ENCODE data around the gene C17orf58.
"Not testable (repeated sequence)": the region's sequence is repeated elsewhere in the genome, so short reads cannot be mapped to it uniquely, and the experiment has no call there.

The C17orf58 gene

DNA sequence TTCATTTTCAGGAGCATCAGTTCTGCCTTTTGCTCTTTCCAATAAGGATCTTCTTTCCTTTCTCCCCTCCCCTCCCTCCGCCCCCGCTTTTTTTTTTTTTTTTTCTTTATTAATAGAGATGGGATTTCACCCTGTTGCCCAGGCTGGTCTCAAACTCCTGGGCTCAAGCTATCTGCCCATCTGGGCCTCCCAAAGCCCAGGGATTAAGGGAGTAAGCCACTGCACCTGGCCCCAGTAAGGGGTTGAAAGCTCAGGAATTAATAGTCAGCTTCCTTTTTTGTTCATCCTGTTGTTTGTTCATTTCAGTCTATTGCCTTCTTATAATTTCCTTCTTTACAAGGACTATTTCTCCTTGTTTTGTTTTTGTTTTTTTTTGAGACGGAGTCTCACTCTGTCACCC, 7.9 kb upstream of the C17orf58 start:
- DNase-seq (ENCODE audit: low read depth in 2 of 2): no peak

DNA sequence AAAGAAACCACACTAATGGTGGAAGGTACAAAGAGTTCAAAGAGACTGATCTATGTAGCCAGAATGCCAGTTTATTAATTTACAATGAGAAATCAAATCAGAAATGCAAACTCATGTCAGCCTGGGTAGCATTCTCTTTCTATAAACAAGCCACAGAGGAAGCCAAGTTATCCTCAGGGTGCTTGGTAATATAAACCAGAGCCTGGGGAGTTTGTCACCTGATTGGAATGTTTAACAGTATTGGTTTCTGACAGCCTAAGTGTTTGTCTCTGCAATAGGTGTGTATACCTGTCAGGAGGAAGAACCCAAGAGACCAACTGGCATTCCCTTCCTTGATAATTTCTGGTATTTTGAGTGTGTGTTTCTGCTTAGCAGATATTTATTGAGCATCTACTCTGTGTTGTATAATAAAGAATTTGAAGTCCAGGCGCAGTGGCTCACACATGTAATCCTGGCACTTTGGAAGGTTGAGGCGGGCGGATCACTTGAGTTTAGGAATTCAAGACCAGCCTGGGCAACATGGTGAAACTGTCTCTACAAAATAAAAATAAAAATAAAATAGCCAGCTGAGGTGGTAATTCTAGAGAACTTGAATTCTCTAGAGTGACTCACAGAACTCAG, 3.1 kb upstream of the C17orf58 start:
- DNase-seq (ENCODE audit: low read depth in 2 of 2): no peak

DNA sequence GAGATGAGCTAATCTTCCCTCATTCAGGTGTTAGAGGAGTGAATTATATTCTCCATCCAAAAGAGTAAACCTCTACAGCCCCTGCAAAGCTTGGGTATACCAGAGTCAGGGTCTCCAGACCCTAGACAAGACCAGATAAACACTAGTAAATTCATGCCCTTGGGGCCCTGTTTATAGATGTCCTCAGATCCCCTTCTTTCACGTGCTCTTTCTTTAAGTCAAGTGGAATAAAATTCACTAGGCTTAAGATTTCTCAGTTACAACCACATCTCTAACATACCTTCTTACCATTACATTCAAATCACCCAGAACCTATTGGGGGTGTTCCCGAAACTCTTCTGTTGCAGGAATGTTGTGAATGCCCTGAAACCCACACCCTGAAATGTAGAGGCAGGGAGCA, 2.2 kb upstream of the C17orf58 start:
- no peak for DNase-seq (ENCODE audit: low read depth in 2 of 2)

DNA sequence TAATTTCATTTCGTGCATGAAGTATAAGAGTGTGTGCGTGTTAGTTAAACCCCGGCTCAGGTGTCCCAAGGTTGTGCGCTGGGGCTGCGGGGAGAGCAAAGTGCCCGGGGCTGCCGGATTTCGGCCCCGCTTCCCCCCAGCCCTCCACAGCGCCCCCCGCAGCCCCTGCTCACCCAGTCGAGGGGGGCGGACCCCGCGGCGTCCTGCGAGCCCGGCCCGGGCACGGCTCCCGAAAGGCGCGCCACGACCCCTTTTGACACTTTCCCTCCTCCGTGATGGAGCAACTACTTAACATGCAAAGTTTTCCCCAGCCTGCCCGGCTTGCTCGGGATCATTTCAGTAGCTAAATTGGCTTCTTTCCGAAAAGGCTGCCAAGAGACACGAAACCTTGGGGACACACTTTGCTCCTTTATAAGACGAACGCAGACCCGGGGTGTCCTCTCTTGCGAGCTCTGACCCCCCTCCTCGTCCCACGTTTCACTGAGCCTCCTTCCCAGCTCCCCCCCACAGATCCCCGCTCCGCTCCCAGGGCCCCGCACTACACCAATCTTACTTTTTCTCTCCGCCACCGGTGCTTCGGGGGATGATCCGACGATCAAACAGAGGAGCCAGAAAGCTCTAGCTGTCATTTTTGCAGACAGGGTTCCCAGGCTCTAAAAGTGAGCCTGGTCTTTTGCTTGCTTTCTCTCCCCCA, 552 bp downstream of the C17orf58 start:
- no peak for DNase-seq (ENCODE audit: low read depth in 2 of 2)

DNA sequence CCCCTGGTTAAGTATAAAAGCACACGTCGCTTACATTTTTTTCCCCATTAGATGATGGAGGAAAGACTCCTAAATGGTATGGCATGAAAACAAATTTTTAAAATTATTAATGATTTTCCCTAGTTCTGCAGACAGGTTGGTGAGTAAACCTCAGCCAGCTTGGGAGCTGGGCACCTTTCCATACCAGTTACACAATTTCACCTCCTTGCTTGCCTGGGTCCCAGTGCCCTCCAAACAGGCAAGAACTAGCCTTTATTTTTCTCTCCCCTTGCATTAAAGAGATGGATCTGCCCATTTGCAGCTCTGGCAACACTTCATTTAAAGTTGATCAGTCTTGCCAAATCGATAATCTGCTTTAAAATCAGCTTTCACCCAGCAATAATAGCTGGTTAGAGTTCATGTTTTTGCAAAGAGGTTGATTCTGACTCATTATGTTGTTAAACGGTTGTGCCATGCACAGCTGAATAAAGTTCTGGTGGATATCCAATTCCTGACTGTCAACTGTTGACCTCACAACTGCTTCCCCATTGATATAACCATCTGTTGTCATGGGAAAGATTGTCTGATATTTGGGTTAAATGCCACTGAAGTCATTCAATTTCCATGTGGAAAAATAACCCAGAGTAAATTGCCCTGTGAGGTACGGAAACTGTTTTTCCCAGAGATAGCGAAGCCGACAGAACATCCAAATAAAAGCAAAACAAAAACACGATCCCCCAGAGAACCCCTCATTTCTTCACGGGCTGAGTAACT, 1.3 kb downstream of the C17orf58 start:
- DNase-seq (ENCODE audit: low read depth in 2 of 2): no peak

DNA sequence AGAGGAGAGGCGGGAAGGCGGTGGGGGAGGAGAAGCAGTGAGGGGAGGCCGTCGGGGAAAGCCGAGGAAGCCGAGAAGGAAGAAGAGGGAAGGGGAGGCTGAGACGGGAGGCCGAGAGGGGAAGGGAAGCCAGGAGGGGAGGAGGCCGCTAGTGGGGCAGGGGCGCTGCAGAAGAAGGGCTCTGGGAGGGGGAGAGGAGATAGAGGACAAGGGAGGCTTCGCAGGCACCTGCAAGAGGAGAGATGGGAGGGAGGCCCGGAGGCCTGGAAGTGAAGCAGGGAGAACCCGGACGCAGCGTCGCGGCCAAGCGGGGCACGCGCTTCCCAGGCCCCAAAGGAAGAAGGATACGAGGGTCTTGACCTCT, 2.3 kb downstream of the C17orf58 start:
- DNase-seq (ENCODE audit: low read depth in 2 of 2): peak in 1 of 2 donors; percentile 3

DNA sequence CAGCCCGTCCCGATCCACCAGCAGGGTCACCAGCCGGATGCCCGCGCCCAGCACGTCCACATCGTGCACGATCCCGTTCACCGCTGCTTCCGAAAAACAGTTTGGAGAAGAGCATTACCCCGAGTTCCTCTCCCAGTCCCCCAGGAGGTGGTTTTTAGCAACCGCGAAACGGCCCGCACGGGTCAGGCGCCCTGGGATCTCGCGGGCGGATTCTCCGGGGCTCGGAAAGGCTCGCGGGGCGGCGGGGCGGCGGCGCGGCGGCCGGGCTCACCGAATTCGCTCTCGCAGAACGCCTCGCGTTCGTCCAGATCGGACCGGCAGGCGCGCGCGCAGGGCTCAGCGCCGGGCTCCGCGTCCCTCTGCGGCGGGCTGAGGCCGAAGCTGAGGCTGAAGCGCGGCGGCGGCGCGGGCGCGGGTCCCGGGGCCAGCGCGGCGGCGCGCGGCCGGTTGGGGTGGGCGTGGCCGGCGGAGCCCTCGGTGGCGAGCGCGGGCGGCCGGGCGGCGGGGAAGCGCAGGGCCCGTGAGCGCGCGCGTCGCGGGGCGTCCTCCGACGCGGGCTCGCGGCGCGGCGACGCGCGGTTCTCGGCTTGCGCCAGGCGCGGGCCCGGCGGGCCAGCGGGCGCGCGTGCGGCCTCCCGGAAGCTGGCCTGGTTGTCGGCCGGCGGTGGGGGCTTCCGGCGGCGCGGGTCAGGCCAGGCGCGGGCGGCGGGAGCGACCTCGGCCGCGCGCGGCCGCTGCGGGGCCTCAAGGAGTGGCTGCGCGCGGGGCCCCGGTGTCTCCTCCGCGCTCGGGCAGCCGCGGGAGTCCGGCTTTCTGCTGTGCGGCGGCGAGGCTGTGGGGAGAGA, 2.9 kb downstream of the C17orf58 start:
- peak; percentile 32 to 33 for DNase-seq (ENCODE audit: low read depth in 2 of 2)

DNA sequence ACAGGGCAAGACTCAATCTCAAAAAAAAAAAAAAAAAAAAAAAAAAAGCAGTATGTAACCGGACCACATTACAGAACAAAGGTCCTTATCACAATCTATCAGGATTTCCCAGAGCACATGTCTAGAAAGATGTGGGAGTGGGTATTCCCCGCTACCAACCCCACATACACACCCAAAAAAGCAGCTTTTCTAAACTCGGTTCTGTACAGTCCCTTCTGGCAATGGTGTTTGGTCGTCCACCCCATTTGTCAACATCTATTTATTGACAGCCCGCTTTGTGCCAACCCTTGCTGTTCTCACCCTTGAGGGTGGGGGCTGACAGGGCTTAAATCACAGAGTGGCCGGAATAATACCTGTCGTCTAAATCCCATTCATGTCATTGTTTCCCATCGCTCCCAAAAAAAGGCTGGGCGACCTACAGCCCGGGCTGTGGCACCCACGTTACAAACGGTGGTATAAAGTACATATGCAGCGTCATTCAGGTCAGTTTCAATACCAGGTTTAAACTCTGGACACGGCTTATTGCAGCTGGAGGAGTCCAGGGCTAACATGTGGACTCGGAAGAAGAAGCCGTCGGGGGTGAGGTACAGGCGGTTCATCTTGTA, 3.6 kb downstream of the C17orf58 start:
- no peak for DNase-seq (ENCODE audit: low read depth in 2 of 2)

DNA sequence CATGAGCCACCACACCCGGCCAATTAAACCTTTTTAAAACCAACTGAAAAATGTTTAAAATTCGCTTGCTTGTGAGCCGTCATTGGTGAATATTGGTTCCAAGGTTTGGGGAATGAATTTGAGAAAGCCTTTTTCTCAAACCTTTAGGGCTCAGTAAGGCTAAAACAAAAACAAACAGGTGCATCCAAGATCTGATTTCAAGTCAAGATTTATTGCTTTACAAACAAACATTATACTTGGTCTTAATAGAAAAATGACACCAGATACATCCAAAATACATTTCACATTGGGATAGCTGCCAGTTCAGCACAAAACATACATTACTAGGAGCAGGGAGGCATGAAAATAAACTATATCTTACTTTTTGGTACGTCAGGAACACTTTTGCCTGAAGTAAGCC, 5.4 kb downstream of the C17orf58 start:
- DNase-seq (ENCODE audit: low read depth in 2 of 2): no peak

DNA sequence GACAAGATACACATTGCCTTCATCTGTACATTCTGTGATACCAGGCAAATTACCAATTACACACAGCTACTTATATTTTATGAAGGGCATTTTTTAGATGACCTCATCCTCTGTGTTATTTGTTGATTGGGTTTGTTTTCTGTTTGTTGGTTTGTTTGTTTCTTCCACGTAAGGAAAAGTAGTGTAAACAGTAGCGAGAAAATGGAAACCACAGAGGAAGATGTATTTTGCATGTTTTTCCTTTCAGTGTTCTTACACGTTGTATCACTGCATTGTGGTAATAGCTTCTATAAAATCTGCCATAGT, 12.9 kb downstream of the C17orf58 start:
- no peak for DNase-seq (ENCODE audit: low read depth in 2 of 2)

DNA sequence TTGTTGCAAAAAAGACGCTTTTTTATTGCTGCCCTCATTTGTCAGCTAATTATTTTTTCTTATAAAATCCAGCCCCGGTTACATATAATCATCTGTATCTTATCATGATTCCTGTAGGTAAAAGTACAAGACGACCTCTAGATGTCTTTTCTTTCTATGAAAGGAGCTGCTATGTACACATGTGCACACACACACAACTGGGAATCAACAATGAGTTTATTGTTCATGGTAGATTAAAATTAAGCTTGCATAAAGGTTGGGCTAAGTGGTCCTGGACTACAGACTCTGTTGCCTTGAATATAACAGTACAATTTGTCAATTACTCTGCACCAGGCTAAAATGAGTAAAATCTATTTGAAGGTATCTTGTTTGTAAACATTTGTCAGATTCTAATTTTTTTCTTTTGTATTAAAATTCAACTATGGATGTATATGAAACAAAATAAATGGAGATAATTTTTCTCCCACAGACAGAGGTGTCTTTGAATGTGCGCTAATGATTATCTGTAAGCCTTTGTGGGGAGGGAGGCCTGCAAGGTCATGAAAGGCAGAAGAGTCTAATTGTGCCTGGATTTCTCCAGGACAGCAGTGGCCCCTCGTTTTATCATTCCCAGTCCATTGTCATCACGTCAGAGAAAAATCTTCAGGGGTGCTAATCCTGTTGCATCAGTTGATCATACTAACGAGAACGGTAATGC, 13.4 kb downstream of the C17orf58 start:
- no peak for DNase-seq (ENCODE audit: low read depth in 2 of 2)

DNA sequence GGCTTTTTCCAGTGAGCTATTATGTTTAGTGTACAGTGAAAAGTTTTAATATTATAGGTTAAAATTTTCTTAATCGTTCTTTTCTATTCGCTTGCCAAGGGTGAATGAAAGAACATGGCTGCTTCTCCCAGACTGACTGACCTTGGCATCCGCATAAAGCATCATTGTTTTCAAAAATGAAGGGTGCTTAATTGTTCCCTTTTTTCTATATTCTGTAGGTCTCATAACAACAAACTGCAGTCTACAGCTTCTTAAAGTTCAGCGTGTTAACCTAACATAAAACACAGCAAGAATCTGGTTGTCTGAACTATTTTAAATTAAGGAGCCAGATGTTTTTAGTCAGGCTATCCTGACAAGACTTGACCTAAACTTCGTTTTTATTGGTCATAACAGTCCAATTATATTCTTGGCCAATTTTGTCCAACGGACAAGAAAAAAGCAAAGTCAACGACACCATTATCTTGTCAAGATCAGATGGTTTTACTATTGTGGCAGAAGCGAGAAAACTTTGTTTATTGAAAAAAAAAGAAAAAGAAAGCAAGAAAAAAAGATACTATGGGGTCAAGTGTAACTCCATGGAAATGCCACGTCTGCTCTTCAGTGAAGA, 14.1 kb downstream of the C17orf58 start:
- DNase-seq (ENCODE audit: low read depth in 2 of 2): no peak

DNA sequence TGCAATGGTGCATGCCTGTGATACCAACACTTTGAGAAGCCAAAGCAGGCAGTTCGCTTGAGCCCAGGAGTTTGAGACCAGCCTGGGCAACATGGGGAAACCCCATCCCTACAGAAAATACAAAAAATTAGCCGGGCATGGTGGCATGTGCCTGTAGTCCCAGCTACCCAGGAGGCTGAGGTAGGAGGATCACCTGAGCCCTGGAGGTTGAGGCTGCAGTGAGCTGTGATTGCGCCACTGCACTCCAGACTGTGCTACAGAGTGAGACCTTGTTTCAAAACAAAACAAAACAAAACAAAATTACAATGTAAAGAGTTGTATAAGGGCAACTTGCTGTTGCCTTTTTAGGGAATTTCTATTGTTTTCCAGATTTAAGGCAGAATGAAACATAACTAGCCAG, 15.4 kb downstream of the C17orf58 start:
- not testable (repeated sequence) for DNase-seq (ENCODE audit: low read depth in 2 of 2)

DNA sequence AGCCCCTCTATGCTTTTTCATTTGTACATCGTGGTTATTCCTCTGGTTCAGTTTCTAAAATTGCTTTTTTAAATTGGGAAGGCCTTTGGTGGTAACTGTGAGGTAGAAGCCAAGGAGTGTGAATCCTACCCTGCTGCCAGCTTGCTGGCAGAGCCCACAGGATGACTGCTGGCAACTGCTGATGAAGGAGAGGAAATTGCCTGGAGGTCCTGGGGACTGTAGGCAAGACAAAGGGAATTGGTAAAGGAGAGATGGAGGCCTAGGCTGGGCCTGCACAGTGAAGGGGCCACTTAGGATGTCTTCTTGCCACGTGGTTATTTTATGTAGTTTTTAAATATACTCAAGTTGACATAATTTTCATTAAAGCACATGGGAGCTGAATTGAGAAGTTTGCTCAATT, 15.8 kb downstream of the C17orf58 start:
- DNase-seq (ENCODE audit: low read depth in 2 of 2): no peak

DNA sequence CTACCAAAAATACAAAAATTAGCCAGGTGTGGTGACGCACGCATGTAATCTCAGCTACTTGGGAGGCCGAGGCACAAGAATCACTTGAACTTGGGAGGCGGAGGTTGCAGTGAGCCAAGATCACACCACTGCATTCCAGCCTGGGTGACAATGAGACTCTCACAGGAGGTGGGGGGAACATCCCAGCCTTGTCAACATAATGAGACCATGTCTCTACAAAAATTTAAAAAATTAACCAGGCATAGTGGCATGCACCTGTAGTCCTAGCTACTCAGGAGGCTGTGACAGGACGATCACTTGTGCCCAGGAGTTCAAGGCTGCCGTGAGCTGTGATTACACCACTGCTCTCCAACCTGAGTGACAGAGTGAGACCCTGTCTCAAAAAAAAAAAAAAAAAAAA, 20.0 kb downstream of the C17orf58 start:
- DNase-seq (ENCODE audit: low read depth in 2 of 2): not testable (repeated sequence)

DNA sequence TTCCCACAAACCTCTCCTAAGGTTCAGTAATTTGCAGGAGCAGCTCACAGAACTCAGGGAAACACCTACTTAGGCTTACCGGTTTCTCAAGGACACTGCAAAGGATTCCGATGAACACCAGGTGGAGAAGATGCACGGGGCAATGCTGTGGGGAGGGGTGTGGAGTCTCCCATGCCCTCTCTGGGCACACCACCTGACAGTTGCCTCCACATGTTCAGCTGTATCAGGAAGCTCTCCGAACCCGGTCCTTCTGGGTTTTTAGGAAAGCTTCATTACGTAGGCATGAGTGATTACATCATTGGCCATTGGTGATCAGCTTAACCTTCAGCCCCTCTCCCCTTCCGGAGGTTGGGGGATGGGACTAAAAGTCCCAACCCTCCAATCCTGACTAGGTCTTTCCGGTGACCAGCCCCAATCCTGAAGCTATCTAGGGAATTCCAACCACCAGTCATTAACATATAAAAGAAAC, 21.6 kb downstream of the C17orf58 start:
- no peak for DNase-seq (ENCODE audit: low read depth in 2 of 2)

DNA sequence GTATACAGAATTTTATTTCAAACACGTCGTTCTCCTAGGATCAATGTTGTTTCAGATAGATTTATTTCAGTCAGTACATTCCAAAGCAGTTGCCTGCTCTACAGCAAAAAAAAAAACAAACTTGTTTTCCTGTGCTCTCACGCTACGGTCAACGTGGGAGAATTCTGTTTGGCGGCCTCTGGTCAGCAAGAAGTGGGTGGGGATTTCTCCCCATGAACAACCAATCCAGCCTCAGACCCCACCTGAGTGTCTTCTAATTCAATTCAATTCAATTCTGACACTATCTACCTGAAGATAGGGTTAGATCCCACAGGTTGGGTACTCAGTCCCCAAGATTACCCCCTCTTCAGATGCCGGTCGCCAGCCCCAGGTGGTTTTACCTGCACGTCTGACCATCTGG, 22.1 kb downstream of the C17orf58 start:
- no peak for DNase-seq (ENCODE audit: low read depth in 2 of 2)

DNA sequence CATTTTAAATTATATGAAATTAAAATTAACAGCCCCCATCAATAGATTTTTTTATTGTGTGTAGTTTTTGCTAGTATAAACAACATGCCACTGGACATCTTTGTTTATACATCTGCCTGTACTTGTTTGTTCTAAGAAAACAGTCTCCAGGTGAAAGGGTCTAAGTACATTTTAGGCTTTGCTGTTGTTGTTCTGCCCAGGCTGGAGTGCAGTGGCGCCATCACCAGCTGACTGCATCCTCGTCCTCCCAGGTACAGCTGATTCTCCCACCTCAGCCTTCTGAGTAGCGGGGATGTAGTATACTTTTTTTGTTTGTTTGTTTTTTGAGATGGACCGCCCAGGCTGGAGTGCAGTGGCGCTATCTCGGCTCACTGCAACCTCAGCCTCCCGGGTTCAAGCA, 25.5 kb downstream of the C17orf58 start:
- DNase-seq (ENCODE audit: low read depth in 2 of 2): no peak

DNA sequence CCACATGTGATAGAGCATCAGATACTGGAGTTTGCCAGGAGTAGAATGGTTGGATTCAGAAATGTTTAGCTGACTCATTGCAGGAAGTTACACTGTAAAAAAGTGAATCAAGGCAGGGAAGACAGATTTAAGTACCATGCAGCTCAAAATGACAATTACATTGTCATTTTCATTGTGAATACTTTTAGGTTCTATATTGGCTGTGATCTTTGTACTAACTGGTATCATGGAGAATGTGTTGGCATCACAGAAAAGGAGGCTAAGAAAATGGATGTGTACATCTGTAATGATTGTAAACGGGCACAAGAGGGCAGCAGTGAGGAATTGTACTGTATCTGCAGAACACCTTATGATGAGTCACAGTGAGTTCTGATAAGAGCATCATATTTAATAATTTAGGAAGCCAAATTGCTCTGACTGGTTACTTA, 33.1 kb downstream of the C17orf58 start:
- DNase-seq (ENCODE audit: low read depth in 2 of 2): peak; percentile 52 to 56

DNA sequence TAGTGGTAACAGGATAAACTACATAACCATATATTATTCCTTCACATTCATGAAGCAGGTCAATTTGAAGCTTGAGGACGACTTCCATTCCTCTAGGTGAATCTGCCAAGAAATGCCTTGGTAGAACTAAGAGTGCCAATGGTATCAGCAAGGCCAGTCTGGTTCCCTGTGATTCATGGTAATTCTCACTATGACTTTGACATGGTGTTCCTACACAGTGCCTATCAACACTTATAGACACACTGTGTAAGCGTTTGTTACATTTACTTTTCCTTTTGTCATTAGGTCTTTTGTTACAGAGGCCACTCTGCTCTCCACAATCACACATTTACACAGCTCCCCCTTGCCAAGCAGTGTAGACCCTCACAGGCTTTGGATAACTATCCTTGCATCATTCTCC, 34.1 kb downstream of the C17orf58 start:
- not testable (repeated sequence) for DNase-seq (ENCODE audit: low read depth in 2 of 2)

DNA sequence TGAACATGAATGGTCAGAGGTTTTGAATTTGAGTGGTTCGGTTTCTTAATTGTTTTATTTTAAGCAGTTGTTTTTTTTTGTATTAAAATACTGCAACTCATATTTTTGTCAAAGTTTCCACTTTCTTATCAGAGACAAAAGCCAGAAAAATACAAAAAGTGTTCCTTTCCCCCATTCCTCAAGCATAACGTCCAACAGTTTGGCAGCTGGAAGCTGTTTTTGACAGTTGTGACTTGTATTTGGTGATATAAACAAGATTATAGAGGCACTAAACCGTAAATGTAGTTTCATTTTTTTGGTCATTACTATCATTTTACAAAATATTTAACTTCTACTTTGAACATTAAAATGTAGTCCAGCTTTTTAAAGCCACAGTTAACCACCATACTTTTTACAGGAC, 36.0 kb downstream of the C17orf58 start:
- DNase-seq (ENCODE audit: low read depth in 2 of 2): not testable (repeated sequence)
